ENCODE measurements around the gene ETNK2.

Gene ETNK2

DNA sequence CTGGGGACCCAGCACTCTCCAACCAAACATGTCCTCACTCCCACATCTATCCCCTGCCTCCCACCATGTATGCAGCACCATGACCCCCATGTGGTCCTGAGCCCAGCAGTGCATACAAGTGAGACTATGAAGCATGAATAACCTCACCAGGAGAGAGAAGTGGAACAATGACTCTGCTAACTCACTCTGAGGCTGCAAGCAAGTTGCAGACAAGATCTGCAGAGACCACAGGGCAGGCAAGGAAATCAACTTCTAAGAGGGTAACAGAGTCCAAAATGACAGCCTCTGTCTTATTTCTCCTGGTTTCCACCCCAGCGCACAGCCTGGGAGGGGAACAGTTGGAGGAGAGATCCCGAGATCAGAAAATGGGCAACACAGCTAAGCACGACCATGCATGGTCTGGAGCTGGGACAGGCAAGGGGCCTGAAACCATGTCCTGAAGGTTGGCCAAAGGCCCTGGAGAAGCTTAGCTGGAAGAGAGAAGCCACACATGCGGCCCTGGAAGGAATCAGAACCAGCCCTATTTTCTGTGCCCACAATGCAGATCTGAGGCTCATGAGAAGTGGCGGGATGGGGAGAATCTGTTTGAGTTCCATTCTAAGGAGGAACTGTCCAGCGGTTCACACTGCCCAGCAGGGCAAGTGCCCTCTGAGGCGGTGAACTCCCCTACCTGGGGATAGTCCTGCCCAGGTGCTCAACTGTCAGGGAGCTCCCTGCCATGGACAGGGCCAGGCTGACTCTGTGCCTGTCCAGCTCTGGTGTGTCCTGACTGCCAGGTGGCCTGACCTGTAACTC lies 26.8 kb upstream of the ETNK2 start:
- no peak for DNase-seq

DNA sequence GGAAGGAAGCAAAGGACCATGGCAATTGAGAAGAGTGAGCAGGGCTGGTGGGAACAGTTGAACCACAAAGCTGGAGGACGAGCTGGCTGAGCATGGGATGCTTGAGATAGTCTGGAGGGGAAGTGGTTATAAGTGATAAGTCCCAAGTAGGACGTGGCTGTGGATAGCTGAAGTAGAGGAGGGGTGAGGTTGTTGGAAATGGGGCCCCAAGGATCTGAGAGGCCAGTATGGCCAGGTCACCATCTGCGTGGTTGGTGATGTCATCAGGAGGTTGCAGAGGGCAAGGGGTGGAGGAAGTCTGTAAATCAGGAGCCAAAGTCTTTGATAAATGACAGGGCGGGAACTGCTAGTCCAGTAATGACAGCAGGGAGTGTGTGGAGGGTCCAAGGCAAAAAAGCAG lies 25.3 kb upstream of the ETNK2 start:
- no peak for DNase-seq

DNA sequence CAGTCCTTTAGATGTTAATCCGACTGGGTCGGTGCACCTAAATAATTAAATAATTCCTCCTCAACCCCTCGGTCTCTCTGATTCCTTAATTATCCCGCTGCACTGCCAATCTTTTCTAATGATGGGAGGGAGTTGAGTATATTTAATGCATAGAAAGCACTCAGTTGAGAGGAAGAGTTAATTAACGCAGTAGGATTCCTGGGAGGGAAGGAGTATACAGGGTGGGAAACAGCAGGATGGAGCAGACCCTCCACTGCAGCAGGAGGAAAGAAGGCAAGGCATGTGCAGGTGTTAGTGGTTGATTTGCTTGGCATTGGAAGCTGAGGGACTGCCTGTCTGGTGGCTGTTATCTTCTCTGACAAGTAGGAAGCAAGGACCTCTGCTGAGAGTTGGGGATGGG lies 24.2 kb upstream of the ETNK2 start:
- no peak for DNase-seq

DNA sequence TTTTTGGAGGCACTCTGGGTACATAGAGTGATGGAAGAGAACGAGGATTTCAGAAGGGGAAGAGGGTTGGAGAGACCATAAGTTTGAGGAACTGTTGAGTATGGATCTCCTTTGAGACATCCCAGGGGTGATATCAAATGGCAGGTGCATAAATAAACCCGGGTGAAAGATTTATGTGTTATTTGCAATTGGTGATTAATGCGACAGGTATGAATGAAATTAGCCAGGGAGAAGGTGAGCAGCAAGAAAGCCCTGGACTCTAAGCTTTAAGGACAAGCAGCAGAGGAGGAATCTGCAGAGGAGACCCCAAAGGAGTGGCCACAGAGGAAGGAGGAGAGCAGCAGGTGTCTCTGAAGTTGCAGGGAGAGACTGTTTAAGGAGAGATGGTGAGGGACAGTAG lies 23.1 kb upstream of the ETNK2 start:
- DNase-seq, result no peak

DNA sequence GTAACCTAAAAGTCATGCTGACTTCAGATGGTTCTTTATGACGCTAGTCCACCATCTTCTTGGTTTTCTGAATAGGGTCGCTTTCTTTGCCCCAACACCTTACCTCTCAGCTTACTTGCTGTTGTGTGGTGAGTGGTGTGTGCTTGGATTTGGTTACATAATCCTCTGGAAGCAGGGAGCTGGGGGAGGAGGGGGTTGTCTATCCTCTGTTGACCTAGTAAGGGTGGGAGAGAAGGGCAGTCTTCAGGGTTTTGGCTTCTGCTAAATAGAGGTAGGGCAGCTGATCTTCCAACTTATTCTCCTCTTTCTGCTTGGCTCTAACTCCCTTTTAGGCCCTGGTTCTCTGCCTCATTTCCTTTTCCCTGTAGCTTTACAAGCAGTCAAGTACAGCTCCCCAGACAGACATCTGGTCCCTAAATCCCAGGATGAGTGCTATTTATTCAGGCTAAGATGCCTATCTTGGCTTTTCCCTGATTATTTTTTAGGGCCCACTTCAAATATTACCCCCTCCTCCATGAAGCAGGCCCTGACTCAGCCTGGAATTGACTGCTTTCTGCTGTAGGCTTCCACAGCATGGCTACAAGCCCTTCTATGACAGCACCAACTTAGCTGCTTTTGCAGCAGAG lies 20.7 kb upstream of the ETNK2 start:
- DNase-seq, result peak in 1 of 56 donors; percentile 22

DNA sequence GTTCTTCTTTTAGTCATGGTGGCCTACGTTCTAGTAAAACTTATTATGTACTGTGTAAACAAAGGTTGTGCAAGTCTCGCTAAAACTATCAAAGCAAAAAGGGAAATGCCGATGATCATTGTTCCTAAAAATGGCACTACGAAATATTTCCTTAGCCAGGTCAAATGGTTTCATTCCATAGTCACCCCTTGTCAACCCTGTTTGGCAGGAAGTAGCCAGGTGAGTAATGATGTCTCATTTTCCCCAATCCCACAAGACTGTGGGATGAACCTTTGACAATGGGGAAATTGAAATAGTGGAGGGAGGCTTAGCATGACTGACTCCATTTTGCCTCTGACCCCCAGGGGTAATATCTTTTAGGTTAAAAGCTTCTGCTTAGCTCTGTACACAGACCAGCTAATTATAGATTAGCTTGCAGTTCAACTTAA lies 19.9 kb upstream of the ETNK2 start:
- no peak for DNase-seq

DNA sequence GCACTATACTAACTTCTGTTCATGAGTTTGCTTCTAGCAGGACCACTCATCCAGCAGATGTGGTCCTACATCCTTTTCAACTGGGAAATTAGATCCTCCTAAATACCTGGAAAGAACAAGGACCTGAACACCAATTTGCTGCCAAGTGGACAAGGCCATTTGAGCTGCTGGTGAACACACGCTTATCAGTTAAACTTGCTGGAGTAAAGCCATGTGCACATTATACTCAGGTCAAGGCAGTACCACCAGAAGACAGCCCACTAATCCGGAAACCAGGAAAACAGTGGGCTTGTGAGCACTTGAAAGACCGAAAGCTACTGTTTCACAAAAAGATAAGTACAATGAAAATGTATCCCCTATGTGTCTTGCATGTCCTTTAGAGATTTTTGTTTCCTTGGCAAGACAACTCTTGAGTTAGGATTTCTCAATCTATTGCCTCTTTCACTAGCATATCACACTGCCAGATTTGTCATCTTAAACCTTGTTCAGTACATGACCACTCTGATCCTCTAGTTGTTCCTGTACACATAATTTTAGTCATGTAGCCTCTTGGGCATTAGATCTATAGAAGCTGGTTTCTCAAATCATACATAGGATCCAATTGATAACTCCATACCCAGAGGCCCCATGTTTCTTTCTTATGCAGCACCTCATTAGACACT lies 18.8 kb upstream of the ETNK2 start:
- DNase-seq, result no peak

DNA sequence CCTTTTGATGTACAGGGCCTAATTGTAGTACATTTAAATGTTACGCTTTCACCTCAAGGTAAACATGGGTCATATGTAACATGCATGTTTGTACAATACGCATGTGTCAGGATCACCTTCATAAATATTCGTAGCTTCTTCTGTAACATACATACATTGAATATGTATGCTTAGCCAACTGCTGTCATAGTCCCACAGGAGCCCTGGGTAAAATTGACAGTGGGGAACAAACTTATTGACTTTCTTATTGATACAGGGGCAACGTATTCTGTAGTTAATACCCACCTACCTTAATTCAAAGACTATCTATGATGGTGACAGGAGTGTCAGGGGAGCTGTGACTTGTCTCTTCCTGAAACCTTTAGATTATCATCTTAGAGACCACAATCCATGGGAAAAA lies 18.0 kb upstream of the ETNK2 start:
- DNase-seq, result no peak

DNA sequence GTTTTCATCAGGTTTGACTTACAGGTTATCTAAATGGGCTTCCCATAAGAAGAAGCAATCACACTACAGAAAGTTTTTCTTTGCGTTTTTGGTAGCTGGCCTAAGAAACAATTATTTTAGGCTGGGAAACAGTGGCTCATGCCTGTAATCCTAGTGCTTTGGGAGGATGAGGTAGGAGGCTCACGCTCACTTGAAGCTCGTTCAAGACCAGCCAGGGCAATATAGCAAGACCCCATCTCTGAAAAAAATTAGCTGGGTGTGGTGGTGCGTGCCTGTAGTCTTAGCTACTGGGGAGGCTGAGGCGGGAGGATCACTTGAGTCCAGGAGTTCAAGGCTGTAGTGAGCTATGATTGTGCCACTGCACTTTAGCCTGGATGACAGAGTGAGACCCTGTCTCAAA lies 15.9 kb upstream of the ETNK2 start:
- no peak for DNase-seq

DNA sequence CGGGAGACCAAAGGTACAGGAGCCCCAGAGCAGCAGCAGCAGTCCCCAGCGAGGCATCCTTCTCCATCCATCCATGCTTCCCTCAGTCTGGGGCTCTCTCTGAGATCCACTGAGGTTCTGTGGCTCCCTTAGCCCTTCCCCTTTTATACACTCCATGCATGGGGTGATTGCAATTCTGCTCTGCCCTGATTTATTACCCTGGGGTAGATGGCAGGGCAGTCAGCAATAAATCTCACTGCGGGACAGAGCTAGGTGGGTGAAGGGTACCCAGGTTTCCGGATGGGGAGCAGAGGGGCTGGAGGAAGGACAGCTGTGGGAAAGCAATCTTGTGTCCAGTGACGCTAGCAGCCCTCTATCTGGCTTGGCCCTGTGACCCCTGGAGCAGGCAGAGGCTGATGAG lies 14.4 kb upstream of the ETNK2 start, which contains the start of gene REN:
TSS of gene REN (minus strand) at position 119 of the 400 bp plus-strand sequence. CDS start at position 75, 44 bp downstream.
- no peak for DNase-seq

DNA sequence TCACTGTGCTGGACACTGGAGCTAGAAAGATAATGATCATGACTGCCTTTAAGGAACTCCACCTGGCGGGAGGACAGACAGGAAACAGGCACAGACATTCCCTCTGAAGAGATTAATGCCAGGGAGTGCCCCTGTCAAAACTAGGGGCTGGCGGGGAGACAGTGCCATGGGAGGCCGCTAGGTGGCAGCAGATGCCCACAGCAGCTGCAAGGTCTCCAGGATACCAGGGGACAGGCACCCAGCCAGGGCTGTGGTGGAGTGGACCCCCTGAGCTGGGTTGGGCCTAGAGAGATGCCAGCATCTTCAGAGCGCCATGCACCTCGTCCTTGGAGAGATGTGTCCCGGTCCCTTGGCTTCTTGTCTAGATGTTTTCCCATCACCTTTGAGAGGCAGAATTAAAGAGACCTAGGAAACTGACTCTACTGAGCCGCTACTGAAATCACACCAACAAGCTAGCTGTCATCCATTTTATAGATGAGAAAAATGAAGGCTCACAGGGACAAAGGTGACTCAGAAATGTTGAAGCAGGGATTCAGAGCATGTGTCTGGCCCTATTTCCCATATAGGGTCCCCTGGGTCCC lies 10.7 kb upstream of the ETNK2 start:
- DNase-seq, result peak in 51 of 56 donors; percentile 14 to 90 (median 64)

DNA sequence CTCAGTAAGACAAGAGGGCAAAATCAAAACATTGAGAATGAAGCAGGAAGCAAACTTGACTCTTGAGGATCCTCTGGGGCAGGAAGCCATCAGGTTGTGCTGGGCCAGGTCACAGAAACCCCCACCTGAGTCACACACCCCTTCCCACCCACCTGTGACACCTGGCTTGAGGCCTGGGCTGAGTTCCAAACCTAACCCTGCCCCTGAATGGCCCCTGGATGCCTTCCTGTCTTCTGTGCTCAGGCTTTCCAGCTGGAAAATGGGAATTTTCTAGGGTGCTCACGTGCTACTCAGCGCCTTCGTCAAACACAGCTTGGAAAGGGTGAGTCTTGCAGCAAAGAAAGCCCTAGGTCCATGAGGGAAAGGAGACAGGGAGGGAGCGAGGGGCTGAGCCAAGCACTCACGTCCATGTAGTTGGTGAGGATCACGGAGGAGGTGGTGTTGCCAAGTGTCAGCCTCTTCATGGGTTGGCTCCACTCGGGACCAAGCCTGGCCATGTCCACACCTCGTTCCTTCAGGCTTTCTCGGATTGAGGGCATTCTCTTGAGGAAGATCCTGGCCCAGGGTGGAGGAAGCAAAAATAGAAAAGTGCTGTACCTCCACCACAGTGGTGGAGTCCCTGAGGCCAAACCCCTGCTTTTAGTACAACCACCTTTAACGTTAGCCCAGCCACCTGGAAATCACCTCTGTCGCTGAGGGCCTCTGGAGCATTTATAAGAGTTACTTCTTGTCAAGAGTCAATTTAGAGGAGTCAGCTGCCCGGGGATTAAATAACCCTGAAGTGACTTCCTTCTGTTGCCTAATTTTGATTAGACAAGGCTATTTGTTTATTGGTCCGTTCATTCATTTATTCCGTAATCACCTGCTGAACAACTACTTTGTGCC lies 10.0 kb upstream of the ETNK2 start:
- no peak for DNase-seq

DNA sequence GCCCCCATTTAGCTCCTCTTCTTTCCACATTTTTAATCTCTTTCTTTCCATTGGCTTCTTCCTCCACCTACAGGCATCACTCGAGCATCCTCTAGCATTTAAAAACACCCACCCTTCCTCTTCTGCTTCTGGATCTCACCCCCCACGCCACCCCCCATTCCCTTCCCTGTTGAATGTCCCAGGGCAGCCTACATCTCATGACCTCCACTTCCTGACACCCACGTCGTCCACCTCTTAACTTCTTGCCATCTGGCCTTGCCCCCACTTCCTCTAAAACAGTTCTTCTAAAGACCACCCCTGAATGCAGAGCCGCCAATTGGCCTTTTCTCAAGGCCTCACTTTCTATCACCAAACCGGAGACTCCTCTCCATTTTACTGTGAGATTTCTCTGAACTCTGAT lies 6.1 kb upstream of the ETNK2 start:
- no peak for DNase-seq

DNA sequence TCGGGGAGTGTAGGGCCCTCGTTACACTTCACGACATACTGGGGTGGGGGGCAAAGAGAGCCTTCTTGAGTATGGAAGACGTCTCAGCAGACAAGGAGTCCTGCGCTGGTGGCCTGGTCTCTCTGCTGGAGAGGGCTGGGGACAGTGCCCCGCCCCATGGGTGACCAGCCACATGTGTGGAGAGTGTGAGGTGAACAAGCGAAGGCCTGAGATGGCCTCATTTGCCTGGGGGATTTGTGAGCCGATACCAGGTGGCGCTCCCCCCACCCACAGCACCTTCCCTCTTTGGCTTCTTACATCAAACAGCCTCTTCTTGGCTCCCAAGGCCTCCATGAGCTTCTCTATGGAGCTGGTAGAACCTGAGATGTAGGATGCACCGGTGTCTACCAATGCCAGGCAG lies 4.0 kb upstream of the ETNK2 start:
- DNase-seq, result no peak

DNA sequence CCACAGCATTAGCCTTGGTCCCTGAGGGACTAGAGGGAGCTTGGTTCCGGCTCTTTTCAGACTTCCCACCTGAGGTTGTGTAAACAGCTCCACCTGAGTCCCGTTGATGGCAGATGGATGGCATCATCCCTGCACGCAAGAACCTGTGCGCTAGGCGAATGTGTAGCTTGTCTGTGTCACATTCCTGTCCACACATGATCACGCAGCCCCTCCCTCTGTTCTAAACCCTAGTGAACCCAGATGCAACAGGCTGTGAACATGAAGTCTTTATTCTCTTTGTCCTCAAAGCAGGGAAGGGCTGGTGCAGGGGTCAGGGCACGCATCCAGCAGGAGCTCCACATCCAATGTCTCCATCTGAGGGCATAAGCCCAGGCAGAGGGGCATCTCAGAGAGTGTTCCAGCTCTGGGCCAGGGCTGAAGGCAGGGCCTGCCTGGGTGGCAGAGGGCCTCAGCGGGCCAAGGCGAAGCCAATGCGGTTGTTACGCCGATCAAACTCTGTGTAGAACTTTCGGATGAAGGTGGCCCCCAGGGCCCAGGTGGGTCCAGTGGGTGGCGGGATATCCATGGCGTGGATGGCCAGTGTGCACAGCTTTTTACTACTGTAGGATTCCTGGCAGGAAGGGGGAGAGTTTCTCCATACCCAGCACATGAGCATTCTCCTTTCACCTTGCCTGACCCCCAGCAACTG lies 2.9 kb upstream of the ETNK2 start:
- DNase-seq, result no peak

DNA sequence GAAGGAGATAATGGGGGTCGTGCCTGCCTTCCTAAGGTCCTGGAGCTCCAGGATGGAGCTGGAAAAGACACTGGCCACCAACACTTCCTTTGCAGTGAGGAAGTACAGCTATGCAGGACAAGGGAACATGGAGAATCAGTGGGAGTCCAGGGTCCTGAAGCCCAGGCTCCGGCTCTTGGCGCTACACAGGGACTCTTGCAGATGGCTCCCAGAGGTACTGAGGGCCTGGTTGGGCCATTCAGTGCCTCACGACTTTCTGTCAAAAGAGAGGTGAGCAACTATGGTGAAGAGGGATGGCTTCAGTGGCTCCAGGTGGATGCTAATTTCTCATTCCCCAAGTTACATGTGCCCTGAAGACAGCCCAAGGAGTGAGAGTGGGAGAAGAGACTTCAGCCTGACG lies 1.8 kb upstream of the ETNK2 start:
- DNase-seq, result no peak

DNA sequence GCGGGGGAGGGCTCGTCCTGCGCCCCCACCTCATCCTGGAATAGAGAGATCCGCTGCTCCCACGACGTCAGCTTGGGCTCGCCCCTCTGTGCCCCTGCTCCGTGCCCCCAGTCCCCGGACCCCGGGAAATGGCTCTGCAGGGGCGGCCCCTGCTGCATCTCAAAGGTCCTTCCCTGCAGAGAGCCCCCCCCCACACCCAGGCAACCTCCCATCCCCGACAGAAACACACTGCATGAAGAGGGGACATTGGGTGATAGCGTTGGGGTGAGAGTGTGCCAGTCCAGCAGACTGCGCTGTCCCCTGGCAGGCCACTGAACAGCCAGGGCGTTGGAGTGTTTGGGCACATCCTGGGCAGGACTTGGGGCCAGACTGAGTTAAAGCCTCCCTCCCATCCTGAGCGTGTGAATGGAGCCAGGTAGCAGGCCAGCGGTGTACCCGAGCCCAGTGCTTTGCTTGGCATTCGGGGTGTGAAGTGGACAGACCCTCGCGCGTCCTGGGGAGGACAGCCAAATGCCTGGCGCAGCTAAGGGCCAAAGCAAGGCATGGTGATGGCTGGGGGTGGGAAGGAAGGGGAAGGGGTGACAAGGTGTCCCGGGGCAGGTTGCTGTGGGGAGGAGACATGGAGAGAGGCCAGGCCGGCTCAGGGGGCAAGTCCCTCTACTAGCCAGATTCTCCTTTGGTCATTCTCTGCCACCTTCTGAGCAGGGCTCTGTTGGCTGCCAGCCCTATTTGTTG lies 633 bp upstream of the ETNK2 start:
- no peak for DNase-seq

DNA sequence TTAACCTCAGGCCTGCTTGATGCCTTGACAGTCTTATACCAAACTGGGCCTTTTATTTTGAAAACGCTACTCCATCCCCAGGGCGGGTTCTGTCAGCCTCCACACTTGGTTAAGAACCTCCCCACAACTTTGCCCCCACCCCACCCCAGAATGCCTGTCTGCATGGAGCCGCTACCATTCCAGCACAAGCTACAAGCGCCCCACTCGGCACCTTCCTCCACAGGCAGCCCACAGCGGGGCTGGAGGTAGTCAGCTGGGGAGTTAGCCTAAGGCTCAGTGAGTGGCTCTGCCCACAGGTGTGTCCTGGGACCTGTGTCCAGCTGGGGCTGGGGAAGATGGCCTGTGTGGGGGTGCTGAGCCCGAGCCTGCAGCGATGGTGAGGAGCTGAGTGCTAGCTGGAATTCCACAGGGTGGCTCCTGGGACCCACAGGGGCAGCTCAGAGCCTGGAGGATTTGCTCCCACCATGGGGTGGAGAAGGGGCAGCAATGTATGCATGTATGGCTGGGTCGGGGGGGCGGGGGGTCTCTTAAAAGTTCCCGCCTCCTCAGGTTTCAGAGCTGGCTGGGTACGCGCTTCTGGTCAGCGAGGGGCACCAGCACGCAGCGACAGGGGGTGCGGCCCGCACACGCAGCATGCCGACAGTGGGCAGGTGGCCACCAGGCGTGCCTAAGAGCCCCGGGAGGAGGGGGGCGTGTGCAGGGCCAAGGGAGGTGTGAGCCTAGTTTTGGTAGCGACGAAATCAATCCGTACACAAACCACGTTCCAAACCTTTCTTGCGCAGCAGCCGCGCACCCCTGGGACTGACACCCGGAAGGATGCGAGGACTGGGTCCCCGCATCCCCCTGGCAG lies 917 bp downstream of the ETNK2 start:
- DNase-seq, result peak in 25 of 56 donors; percentile 9 to 64 (median 32)

Data from nucleus accumbens (tissue), 56 donors.